ENCODE data around the gene GRIN1. TPM values are rescaled to one million over a fixed set of nuclear protein-coding genes. Genes with fewer than 3 reads are reported as not detected.

Gene GRIN1
- total RNA-seq (2014; rRNA removed; shearing (Covaris generic)) (0.06 TPM in 1 of 2 replicates, not detected in the other), total RNA-seq (2022) (0.15 and 0.55 TPM in 2 replicates), Bru-seq, nascent RNA (percentile 7 among the genes with signal in this experiment), BruChase-seq, experiment 1, labeled RNA remaining after a 6-hour chase (percentile 11 among the genes with signal in this experiment), BruChase-seq, experiment 2, labeled RNA remaining after a 2-hour chase (percentile 7 among the genes with signal in this experiment)
- long read RNA-seq = 0 reads

GRCh38 chr9:137138722-137139467 is at the start of gene GRIN1:
Gene GRIN1, plus strand, starts transcription at chr9:137139154. Its CDS starts 333 bp downstream, at chr9:137139487.
- peak within 1 kb of the TSS; percentile 49 for H3K4me2 ChIP-seq (ENCODE audit: low read length)
- ChIA-PET POLR2A (interaction anchor here (1.2 kb wide), 2 partner anchors 10 to 12 kb away, joined by 3 to 4 read pairs; no protein-coding TSS in a partner anchor), CTCF (ENCODE audit: unreplicated experiment) (interaction anchor here (0.6 kb wide), 1 partner anchor 28 kb away, joined by 3 read pairs; no protein-coding TSS in a partner anchor)
- H3K9me3 ChIP-seq (ENCODE audit: low read length) = no peaks in the 10 kb centered on the region
- no peaks in the 10 kb centered on the region for H3K36me3 ChIP-seq (ENCODE audit: insufficient read depth, low read length)
- no peaks in the 10 kb centered on the region for H4K20me1 ChIP-seq (ENCODE audit: insufficient read depth, low read length)
- H3K4me1 ChIP-seq (ENCODE audit: insufficient read depth, low read length, poor library complexity, severe bottlenecking) = peaks cover 26% of the 10 kb centered on the region
- BruUV-seq (replicated peaks) = no TSS peak
- intact Hi-C loops (cut with micrococcal nuclease; ENCODE audit: unreplicated experiment) = no loop called here
- DNase-seq (ENCODE audit: low spot score) = no peak
- H3K79me2 ChIP-seq (ENCODE audit: insufficient read depth, low read depth, low read length) = no peaks in the 10 kb centered on the region
- no peak within 1 kb of the TSS for H3K4me3 ChIP-seq (ENCODE audit: low read depth, low read length, poor library complexity, severe bottlenecking)
- TF ChIP-seq CTCF (conservative IDR thresholded peaks at IDR 0.05; ENCODE audit: low read length) (no peak), EZH2phosphoT487 (IDR thresholded peaks at IDR 0.05; ENCODE audit: borderline replicate concordance, low read depth, low read length) (no peak)
- no peaks in the 10 kb centered on the region for H3K9me2 ChIP-seq (ENCODE audit: insufficient read depth, low read length)
- no peak within 1 kb of the TSS for H3K27ac ChIP-seq (ENCODE audit: low read depth, low read length, poor library complexity, severe bottlenecking)
- H2AFZ ChIP-seq (ENCODE audit: low read length) = no peak within 1 kb of the TSS

GRCh38 chr9:137089232-137089947 is 49.6 kb upstream of the GRIN1 start:
- Histone ChIP-seq H3K27ac (ENCODE audit: low read depth, low read length, poor library complexity, severe bottlenecking) (no peak overlapping the region), H2AFZ (ENCODE audit: low read length) (no peak overlapping the region), H3K36me3 (ENCODE audit: insufficient read depth, low read length) (peaks cover 12% of the 10 kb centered on the region; the same call in 1 of the 2 replicates), H3K4me3 (ENCODE audit: low read depth, low read length, poor library complexity, severe bottlenecking) (no peak overlapping the region), H4K20me1 (ENCODE audit: insufficient read depth, low read length) (no peaks in the 10 kb centered on the region), H3K4me2 (ENCODE audit: low read length) (no peak overlapping the region), H3K79me2 (ENCODE audit: insufficient read depth, low read depth, low read length) (peaks cover 6% of the 10 kb centered on the region; the same call in 1 of the 2 replicates), H3K9me2 (ENCODE audit: insufficient read depth, low read length) (no peaks in the 10 kb centered on the region), H3K4me1 (ENCODE audit: insufficient read depth, low read length, poor library complexity, severe bottlenecking) (peaks cover 24% of the 10 kb centered on the region), H3K9me3 (ENCODE audit: low read length) (no peaks in the 10 kb centered on the region)
- DNase-seq (ENCODE audit: low spot score) = no peak
- BruUV-seq (replicated peaks) = no TSS peak
- intact Hi-C loops (cut with micrococcal nuclease; ENCODE audit: unreplicated experiment) = no loop called here
- ChIA-PET POLR2A (no interaction called here), CTCF (ENCODE audit: unreplicated experiment) (no interaction called here)
- TF ChIP-seq CTCF (conservative IDR thresholded peaks at IDR 0.05; ENCODE audit: low read length) (no peak), EZH2phosphoT487 (IDR thresholded peaks at IDR 0.05; ENCODE audit: borderline replicate concordance, low read depth, low read length) (no peak)
